ENCODE data around the gene UGT1A8. TPM values are rescaled to one million over a fixed set of nuclear protein-coding genes. Genes with fewer than 3 reads are reported as not detected.

The UGT1A8 gene
- total RNA-seq, 1 experiment from 2014 or later = not detected

- no peak for DNase-seq (ENCODE audit: unreplicated experiment)
- no peaks in the 10 kb centered on the region for H3K36me3 Mint-ChIP-seq (ENCODE audit: insufficient read depth, unreplicated experiment)
- intact Hi-C loops (cut with micrococcal nuclease) = no loop called here
Measured at GRCh38 chr2:233603520-233603919, 13.9 kb upstream of the UGT1A8 start.

GRCh38 chr2:233604826-233605225 lies 12.6 kb upstream of the UGT1A8 start:
- no peaks in the 10 kb centered on the region for H3K36me3 Mint-ChIP-seq (ENCODE audit: insufficient read depth, unreplicated experiment)
- peaks cover 7% of the 10 kb centered on the region for H3K9me3 Mint-ChIP-seq (ENCODE audit: unreplicated experiment)
- no TSS peak for BruUV-seq (replicated peaks)
- no peak for TF ChIP-seq CTCF (IDR thresholded peaks at IDR 0.05; ENCODE audit: unreplicated experiment)
- H3K27me3 Mint-ChIP-seq (ENCODE audit: insufficient read depth, unreplicated experiment) = no peaks in the 10 kb centered on the region
- ChIA-PET POLR2A (no interaction called here), CTCF (no interaction called here)
- H3K27ac Mint-ChIP-seq (ENCODE audit: low read depth, unreplicated experiment) = no peak overlapping the region
- intact Hi-C loops (cut with micrococcal nuclease) = no loop called here
- no peaks in the 10 kb centered on the region for H3K4me1 Mint-ChIP-seq (ENCODE audit: insufficient read depth, unreplicated experiment)
- no peak overlapping the region for H3K4me3 Mint-ChIP-seq (ENCODE audit: unreplicated experiment)
- no peak for DNase-seq (ENCODE audit: unreplicated experiment)

More at GRCh38 chr2:233603520-233603919, 13.9 kb upstream of the UGT1A8 start:
- Mint-ChIP-seq H3K4me1 (ENCODE audit: insufficient read depth, unreplicated experiment) (no peaks in the 10 kb centered on the region), H3K9me3 (ENCODE audit: unreplicated experiment) (peaks cover 7% of the 10 kb centered on the region), H3K27ac (ENCODE audit: low read depth, unreplicated experiment) (no peak overlapping the region), H3K27me3 (ENCODE audit: insufficient read depth, unreplicated experiment) (no peaks in the 10 kb centered on the region), H3K4me3 (ENCODE audit: unreplicated experiment) (no peak overlapping the region)
- no TSS peak for BruUV-seq (replicated peaks)
- POLR2A ChIA-PET = interaction anchor here (1.0 kb wide), 1 partner anchor 87 kb away, joined by 3 read pairs; no protein-coding TSS in a partner anchor
- TF ChIP-seq CTCF (IDR thresholded peaks at IDR 0.05; ENCODE audit: unreplicated experiment) = no peak
- CTCF ChIA-PET = interaction anchor here (0.6 kb wide), 1 partner anchor 167 kb away, joined by 3 read pairs; no protein-coding TSS in a partner anchor

GRCh38 chr2:233605680-233606079 lies 11.8 kb upstream of the UGT1A8 start:
- H3K36me3 Mint-ChIP-seq (ENCODE audit: insufficient read depth, unreplicated experiment) = no peaks in the 10 kb centered on the region
- no peak overlapping the region for H3K4me3 Mint-ChIP-seq (ENCODE audit: unreplicated experiment)
- peaks cover 14% of the 10 kb centered on the region for H3K9me3 Mint-ChIP-seq (ENCODE audit: unreplicated experiment)
- no peak for DNase-seq (ENCODE audit: unreplicated experiment)
- no peak overlapping the region for H3K27ac Mint-ChIP-seq (ENCODE audit: low read depth, unreplicated experiment)
- intact Hi-C loops (cut with micrococcal nuclease) = no loop called here
- ChIA-PET POLR2A (no interaction called here), CTCF (no interaction called here)
- TF ChIP-seq CTCF (IDR thresholded peaks at IDR 0.05; ENCODE audit: unreplicated experiment) = no peak
- BruUV-seq (replicated peaks) = no TSS peak
- H3K4me1 Mint-ChIP-seq (ENCODE audit: insufficient read depth, unreplicated experiment) = no peaks in the 10 kb centered on the region
- no peaks in the 10 kb centered on the region for H3K27me3 Mint-ChIP-seq (ENCODE audit: insufficient read depth, unreplicated experiment)

GRCh38 chr2:233611284-233611683 lies 6.1 kb upstream of the UGT1A8 start:
- H3K4me1 Mint-ChIP-seq (ENCODE audit: insufficient read depth, unreplicated experiment) = no peaks in the 10 kb centered on the region
- no peaks in the 10 kb centered on the region for H3K36me3 Mint-ChIP-seq (ENCODE audit: insufficient read depth, unreplicated experiment)
- peaks cover 35% of the 10 kb centered on the region for H3K9me3 Mint-ChIP-seq (ENCODE audit: unreplicated experiment)
- POLR2A ChIA-PET = interaction anchor here (0.6 kb wide), 1 partner anchor 75 kb away, joined by 3 read pairs; no protein-coding TSS in a partner anchor
- no peak for TF ChIP-seq CTCF (IDR thresholded peaks at IDR 0.05; ENCODE audit: unreplicated experiment)
- no peaks in the 10 kb centered on the region for H3K27me3 Mint-ChIP-seq (ENCODE audit: insufficient read depth, unreplicated experiment)
- no peak overlapping the region for H3K4me3 Mint-ChIP-seq (ENCODE audit: unreplicated experiment)
- no peak overlapping the region for H3K27ac Mint-ChIP-seq (ENCODE audit: low read depth, unreplicated experiment)
- CTCF ChIA-PET = no interaction called here
- intact Hi-C loops (cut with micrococcal nuclease) = no loop called here
- no TSS peak for BruUV-seq (replicated peaks)
- DNase-seq (ENCODE audit: unreplicated experiment) = no peak
